ENCODE measurements around the gene RAB35.

RAB35 gene

DNA sequence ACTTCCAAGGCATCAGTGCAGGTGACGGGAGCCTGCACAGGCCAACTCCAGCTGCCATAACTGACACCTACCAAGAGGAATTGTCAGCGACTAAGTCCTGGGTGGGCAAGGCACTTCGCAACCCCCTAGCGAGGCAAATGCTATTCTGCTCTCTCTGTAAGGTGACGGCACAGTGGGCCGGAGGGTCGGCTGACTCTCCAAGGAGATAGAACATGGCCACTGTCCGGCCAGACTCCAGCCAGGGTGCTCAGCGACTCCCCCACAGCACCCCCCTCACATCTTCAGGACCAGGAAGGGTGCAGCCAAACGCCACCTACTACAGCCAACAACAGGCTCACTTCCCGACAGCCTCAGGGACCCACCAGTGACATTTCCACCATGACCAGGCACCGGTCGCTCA is 13.2 kb downstream of the RAB35 start:
- no peak for DNase-seq

DNA sequence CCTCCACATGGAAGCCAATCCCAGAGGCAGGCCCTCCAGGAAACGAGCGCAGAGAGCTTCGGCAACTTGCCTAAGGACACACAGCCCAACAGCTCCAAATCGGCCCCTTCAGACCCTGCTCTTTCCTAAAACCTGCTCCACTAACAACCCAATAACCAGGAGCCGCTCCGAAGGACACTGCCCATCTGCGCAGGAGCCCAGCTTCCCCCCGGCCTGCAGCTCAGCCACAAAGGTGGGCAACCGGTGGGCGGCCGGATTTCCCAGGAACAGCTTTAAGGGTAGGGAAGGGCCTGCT is 13.6 kb downstream of the RAB35 start:
- no peak for DNase-seq

DNA sequence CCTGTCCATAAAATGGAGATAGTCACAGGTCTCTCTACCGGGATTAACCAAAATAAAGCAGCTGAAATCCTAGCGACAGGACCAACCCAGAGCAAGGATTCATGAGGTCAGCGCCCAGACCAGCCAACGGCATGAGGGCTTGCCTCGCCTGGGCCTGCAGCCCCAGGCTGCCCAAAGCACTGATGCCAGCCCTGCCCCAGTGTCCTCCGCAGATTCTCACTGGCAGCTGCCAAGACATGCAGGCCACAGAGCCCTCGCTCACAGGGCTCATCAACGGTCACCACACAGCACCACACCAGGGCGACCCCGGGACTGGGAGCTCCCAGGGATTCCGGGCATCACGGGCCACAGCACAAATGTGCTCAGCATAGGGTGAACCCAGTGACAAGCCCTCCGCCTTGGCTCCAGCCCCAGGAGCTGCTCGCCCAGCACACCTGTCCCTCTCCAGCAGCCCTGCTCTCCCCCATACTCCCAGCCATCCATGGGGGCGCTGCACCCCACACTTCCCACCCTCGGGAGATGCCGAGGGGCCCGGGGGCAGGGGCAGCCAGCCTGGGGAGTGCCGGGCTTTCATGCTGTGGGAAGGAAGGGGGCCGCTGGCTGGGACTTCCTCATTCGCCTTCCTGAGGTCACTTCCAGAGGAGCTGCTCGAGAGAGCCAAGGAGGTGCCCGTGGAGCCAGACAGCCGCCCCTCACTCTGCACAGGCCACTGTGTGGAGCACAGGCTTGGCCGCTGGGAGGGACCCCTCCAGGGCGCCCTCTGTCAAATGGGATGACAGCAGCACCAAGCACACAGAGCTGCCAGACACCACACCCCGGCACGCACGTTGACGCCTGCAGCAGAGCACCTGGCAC is 14.1 kb downstream of the RAB35 start:
- DNase-seq, result no peak

DNA sequence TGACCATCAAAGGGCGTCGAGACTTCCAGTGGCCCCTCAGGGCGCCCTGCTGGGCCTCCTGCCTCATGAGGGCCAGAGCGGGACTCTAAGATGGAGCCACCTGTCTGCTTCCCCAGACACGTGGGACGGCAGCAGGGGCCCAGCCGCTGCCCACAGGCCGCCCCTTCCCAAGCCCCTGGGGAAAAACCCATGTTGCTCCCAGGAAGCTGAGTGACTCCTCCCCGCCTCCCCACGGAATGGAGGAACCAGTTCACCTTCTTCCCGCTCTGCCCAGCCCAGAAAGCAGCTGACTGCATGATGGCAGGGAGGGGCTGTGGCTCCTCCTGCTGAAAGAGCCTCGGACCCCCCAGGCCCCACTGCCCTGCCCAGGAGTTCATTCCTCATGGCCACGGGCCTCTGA is 14.9 kb downstream of the RAB35 start:
- no peak for DNase-seq

DNA sequence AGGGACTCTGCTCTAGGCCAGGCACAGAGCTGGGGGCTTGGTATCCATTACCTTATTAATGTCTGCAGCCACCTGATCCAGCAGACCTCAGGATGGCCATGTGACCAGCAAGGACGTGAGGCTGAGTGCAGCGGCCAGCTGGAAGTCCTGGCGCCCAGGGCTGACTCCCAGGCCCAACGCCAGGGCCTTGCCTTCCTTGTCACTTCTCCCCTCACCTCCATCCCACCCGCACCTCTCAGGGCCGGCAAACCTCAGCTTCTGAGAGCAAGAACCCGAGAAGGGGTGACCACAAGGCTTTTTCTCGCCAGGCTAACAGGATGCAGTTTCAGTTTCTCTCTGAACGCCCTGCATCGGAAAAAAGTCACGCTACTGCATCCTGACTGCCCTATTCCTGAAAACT is 15.4 kb downstream of the RAB35 start:
- DNase-seq, result no peak

DNA sequence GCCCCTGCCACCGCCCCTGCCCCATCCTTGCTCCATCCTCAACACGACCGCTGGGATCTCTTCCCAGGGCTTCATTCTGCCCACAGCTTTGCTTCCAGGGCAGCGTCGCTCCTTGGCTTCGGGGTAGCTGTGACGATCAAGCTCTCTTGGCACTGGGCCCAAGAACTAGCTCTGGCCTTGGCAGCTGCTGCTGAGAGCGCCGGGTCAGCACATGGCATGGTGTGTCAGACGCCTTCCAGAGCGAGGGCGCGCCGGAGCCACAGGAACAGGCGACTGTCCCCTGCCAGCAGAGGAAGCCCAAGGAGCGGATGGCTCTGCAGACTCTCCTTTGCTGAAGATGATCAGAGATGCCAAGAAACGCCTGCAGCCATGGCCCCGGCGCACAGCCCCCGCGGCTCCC is 15.9 kb downstream of the RAB35 start:
- DNase-seq, result no peak

DNA sequence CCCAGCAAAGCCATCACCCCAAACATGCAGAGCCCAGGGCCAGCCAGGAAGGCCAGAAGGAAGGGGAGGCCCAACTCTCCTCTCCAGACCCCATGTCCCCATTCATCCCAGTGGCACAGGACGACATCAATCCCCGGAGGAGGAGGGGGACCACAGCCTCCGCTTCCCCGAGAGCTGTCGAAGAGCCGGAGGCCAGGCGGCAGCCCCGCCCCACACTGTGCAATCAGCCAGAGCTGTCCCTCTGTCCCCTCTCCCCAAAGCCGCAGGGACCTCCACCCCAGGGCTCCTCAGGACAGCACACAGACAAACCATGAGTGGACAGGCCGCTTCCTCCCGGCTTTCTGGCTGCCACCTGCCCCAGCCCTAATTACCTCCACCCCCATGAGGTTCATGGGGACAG is 16.8 kb downstream of the RAB35 start:
- no peak for DNase-seq

DNA sequence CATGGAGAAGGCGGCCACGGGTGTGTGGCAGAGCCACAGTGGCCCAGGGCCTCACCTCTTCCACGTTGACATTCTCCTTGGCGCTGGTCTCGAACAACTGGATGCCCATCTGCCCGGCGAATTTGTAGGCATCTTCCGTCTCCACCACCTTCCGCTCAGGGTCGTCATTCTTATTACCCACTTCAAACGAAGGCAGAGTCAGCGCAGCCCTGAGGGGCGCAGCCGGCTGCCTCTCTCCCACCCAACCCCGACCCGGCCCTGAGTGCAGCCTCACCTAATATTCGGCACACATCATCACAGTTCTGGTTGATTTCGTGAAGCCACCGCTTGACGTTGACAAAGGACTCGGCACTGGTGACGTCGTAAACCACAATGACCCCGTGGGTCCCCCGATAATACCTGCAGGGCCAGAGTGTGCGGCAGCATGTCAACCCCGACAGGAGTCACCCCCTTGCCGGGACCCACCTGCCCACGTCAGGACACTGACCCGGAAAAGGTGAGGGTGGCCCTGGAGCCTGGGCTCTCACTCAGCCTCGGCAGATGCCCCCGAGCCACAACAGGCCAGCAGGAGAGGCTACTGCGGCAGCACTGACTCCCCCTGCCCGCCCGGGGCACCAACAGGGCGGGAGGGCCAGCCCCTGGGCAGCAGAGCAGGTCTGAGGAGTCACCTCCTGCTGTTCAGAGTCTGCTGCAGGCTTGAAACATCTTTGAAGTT is 17.6 kb downstream of the RAB35 start:
- no peak for DNase-seq

DNA sequence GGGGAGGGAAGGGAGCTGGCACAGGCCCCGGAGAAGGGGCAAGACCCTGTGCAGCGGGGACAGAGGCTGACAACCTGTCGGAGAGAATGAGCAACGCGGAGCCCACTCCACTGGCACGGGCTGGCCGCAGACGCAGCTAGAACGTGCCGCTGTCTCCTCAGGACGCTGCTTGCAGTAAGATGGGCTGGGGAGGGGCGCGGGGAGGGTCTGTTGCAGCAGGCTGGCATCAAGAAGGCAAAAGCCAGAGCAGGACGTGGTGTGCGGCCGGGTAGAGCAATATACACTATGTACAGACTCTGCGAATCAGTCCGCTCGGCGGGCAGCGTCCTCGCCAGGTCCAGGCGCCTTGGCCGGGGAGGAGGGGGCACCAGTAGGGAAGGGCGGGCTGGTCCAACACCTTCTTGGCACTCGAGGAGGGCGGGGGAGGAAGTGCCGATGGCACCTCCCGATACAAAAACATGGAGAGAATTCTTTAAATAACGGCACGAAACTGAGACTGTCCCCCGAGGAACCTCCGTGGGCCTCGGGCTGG is 19.8 kb downstream of the RAB35 start:
- DNase-seq, result no peak

DNA sequence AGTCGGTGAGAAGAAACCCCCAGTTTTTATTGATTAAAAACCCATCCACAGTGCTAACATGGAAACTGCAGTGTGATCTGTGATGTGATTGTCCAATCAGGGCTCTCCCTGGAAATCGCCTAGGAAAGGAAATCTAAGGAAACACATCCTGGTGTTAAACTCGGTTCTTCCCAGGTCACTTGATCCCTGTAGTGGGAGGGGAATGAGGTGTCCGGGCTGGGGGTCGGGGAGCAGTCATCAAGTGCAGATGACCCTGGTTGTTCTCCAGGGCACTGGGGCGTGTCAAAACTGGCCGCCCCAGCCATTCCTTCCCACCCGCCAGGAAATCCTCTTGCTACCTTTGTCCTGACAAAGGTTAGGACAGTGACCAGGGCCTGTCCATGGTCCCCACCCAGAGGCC is 20.8 kb downstream of the RAB35 start:
- no peak for DNase-seq

DNA sequence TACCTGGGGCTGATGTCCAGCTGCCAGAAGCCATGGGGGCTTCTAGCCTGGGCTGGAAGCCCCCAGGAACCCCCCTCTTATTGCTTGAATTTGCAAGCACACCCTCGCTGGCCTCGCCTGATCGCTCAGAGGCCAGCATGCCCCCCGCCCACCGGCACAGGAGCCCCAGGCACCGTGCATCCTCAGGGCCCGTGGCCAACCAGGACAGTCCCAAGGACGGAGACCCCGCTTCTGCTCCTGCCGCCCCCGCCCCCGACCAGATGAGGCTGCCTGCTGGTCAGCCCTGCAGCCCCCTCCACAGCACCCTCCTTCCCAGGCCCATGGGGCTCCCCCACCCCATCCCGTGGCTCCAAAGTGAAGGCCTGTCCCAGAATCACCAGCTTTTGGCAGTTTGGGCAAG is 21.2 kb downstream of the RAB35 start:
- no peak for DNase-seq

DNA sequence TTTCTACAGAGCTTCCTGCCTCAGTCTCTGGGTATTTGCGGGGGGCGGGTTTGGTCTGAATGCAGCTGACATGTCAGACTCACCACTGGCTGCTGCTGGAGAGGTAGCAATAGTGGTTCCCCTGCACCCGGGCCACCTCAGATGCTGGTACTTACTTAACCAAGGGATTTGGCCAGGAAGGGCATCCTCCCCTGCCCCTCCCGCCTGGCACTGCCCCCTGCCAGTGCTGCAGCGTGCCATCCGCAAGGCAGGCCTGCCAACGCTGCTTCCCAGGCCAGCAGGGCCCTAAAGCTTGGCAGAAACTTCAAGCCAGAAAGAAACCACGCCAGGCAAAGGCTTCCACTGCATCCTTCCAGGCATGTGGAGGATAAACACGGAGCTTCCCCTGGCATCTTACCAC is 22.1 kb downstream of the RAB35 start:
- DNase-seq, result no peak

DNA sequence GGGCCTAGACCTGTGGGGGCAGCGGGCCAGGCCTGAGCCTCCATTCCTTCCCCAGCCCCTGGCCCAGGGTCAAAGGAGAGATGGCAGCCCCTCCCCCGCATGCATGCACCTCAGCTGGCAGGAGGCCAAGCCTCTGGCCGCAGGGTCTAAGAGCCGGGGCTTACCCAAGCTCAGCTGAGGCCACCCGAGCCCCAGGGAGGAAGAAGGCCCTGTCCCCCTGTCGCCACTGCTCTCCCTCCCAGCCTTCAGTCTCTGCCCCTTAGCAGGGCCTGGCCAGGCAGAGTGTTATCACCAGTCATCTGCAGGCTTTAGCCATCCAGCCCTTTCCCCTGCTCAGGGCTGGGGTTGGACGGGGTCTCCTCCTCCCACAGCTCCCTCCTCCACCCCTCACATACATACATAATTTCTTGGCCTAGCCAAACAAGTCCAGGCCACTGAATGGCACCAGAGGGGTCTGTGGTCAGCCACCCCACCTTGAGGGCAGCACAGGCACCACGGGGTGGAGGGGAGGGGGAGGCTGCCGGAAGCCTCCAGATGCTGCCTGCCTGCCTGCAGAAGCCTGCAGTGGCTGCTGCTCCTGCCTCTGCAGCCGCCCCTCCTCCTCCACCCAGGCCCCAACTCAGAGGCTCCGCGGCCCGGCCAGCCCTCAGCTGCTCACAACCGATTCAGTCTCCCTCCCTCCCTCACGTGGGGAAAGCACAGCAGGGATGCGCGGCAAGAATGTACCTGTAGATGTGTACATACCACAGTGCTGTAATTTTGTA is 22.8 kb downstream of the RAB35 start:
- no peak for DNase-seq

DNA sequence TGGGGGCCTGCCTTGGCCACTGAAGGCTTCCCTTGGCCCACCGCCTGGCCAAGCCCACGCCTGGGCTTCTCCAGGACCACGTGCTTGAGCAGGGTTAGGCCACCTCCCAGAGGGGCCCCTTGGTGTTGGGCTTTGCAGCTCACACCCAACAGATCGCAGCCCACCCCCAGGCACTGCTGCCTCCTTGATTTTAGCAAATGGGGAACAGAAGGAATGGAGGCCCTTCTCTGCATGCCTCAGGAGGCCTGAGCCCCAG is 23.3 kb downstream of the RAB35 start:
- DNase-seq, result no peak

DNA sequence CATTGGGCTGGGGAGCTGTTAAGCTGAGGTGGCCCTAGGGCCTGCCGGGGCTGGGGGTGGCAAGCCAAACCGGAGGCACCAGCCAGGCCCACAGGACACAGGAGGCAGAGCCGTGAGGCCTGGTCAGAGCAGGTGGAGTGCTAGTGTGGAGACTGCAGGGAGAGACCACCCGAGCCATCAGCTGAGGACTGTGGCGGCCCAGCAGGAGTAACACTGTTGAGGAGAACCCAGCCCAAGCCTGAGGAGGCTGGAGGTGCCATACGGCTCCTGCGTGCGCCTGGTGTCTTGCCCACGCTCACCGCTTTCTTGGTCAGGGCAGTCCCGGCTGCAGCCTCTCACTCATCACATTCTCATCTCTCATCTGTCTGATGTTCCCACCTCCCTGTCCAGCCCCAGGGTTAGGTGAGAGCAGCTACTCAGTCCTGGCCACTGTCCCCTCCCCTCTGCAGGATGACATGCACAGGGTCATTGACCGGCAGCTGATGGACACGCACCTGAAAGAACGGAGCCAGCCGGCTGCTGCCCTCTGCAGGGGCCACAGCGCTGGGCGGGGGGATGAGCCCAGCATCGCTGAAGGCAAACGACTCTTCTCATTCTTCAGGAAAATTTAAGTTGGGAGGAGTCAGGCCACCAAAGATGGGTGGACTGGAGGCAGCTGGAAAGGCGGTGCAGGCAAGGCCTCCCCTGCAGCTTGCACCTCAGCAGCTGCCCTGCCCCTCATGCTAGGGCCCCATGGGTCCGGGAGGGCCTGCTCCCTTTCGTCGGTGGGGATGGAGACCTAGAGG is 23.8 kb downstream of the RAB35 start:
- no peak for DNase-seq

DNA sequence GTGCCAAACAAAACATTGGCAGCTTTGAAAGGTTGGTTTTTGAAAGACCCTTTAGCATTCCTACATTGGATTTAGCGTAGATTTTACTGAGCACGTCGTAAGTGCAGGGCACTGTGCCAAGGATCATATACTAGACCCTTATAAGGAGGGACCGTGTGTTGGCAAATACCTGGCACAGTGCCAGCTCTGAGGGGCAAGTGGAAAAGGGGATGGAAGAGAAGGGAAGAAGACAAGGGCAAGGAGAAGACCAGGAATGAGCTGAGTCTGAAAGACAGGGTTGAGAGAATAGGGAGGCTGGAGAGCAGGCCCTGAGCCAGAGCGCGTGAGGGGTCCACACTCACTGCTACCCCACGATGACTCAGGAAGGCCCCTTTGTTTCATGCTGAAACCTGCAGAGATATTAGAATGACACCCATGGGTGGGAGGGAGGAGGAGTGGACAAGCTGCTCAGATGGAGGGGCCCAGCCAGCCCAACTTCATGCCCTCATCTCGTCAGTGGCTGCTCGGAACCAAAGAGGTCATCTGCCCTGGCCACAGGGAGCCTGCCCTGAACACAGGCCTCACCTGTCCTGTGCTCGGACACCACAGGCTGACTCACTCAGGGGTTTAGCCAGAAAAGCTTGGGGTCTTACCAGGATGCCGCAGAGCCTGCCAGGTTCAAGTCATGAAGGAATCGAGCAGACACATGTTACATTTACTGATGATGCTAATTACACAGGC is 25.0 kb downstream of the RAB35 start:
- DNase-seq, result peak; percentile 24

DNA sequence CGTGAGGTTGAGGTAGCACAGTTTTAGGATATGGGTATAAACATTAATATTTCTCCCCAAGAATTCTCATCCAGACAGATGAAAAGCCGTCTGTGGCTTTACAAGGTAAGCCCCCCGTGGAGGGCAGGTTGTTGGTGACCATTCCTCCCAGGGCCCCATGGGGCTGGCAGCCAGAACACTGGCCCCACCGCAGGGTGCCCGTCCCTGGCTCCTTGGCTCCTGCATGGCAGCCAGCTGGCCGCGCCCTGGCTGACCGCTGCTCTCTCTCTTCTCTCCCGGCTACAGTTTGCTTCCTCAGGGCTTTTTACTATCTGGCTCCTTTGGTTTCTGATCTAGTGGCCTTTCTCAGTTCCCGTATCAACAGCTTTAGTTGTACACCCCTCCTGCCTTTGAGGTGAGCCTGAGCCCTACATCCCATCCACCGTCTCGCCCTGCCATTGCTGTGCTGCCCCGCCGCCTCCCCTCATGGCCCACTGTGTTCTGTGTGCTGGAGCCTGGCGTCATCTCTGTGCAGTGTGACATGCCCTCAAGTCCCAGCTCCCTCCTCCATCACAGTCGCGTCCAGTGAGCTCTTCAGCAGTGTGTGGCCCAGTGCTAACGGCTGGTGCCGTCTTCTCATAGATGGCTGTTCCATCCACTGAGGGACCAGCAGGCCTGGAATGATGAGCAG is 25.8 kb downstream of the RAB35 start:
- DNase-seq, result no peak

DNA sequence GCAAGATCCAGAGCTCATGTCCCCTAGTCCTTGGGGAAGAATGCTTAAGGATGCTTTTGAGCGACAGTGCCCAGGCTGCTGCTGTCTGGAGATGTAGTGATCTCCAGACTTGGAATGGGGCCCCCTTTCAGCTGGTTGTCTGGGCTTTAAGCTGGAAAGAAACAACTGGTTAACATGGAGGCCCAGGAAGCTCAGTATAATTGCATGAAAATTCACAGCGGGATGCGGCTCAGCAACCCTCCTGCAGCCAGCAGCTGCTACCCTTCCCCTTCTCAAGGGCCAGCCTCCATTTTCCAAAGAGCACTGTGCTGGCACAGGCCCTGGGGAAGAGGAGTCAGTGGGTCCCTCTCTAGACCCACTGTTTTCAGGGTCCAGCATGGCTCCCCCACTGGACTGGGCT is 26.3 kb downstream of the RAB35 start:
- DNase-seq, result no peak

DNA sequence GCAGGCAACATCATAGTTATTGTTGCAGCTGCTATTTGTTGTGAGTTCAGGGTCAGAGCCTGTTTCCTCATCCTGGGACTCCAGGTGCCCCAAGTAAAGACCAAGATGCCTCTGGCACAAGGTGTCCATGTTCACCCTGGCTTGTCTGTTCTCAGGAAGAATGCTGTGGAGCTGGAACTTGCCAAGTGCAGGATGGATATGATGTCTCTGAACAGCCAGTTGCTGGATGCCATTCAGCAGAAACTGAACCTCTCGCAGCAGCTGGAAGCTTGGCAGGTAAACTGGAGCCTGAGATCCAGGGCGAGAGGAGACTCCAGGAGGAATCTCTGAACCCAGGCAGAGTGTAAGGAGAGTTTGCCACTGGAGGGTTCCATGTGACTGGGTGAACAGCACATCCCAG is 26.8 kb downstream of the RAB35 start:
- DNase-seq, result no peak

DNA sequence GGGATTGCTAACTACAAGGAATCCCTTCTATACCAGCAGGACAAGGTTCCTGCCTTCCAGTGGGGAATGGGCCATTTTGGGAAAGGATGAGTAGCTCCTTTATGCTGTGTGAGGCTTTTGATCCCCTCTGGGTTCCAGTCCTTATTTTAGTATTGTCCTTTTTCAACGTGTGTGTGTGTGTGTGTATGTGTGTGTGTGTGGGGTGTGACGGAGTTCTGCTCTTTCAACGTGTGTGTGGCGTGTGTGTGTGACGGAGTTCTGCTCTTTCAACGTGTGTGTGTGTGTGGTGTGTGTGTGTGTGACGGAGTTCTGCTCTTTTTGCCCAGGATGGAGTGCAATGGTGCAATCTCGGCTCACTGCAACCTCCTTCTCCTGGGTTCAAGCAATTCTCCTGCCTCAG is 27.4 kb downstream of the RAB35 start:
- DNase-seq, result no peak

DNA sequence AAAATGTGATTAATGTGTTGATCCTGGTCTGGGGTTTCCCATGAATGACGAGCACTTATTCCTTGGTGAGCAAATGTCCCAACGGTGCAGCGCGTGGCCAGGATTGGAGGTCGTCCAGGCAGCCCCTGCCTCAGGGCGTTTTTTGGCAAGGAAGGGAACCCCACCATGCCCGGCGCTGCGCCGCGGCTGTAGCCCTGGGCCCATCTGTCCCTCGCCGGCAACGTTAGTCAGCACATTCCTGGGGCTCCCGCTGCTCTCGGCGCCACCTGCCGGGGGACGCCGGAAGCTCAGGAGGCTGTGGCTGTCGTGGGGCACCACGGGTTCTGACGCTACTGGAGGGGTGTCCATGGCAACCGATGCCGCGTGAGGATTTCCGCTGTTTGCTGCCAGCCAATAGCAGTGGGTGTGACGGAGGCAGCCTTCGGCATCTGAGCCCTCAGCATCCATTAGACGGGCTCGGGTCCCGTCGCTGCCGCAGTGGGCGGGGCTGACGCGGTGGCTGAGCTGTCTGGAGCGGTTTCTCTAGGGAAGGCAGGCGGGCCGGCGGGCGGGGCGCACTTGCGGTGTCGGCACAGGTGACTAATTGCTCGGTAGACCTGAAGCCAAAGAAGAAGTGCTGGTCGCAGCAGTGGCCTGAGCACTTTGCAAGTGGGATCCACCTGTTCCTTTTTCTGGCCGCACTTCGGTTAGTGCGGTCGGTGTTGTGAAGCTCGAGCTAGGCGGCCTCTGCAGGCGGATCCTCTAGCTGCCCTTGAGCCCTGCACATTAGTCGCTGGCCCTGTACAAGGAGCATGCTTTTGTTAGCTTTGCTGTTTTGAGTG is 29.5 kb downstream of the RAB35 start:
- DNase-seq, result peak; percentile 97

Measured in fibroblast of skin of scalp (primary cell).